ENCODE results near the gene CIC. TPM values are rescaled to one million over a fixed set of nuclear protein-coding genes. Genes with fewer than 3 reads are reported as not detected.
A peak's percentile ranks its signal among the peaks of the same experiment; 100 is the strongest.

The CIC gene
- polyA plus RNA-seq, 3 donors = 0.62 to 42.2 (median 0.87) TPM

- H3K9me3 ChIP-seq (replicated peaks in 1 of 2; ENCODE audit: control insufficient read depth in 1 of 2, insufficient read depth in 1 of 2, low read length in 2 of 2) = no peaks in the 10 kb centered on the region
- TF ChIP-seq, protein P1, sequence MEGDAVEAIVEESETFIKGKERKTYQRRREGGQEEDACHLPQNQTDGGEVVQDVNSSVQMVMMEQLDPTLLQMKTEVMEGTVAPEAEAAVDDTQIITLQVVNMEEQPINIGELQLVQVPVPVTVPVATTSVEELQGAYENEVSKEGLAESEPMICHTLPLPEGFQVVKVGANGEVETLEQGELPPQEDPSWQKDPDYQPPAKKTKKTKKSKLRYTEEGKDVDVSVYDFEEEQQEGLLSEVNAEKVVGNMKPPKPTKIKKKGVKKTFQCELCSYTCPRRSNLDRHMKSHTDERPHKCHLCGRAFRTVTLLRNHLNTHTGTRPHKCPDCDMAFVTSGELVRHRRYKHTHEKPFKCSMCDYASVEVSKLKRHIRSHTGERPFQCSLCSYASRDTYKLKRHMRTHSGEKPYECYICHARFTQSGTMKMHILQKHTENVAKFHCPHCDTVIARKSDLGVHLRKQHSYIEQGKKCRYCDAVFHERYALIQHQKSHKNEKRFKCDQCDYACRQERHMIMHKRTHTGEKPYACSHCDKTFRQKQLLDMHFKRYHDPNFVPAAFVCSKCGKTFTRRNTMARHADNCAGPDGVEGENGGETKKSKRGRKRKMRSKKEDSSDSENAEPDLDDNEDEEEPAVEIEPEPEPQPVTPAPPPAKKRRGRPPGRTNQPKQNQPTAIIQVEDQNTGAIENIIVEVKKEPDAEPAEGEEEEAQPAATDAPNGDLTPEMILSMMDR (IDR thresholded peaks at IDR 0.05) = no peak
- H4K20me1 ChIP-seq (ENCODE audit: insufficient read depth, low read length) = peaks cover 96% of the 10 kb centered on the region
- H3K9me3 Mint-ChIP-seq = no peaks in the 10 kb centered on the region
- WGBS (ENCODE audit: insufficient coverage) = no CpG with 5 or more reads among the region's 4 CpGs
- no peak overlapping the region for H2AFZ ChIP-seq (ENCODE audit: insufficient read depth, low read depth, low read length, poor library complexity, severe bottlenecking)
- intact Hi-C loops (cut with micrococcal nuclease) = loop anchor here in 1 of 2 donors (10.0 kb wide), 1 partner anchor 126 kb away; no protein-coding TSS in a partner anchor
- H3K9ac ChIP-seq (ENCODE audit: insufficient read depth, low read length, poor library complexity, severe bottlenecking) = no peak overlapping the region
- H3K27ac Mint-ChIP-seq = peak overlapping the region in 2 of 7 donors; percentile 35 to 68
- H3K27ac ChIP-seq (ENCODE audit: low read depth in 1 of 2, low read length in 2 of 2) = peak overlapping the region in 1 of 2 donors; percentile 45
- H3K4me1 Mint-ChIP-seq = peaks cover 10% of the 10 kb centered on the region
- H3K36me3 Mint-ChIP-seq = peaks cover 83 to 96% of the 10 kb centered on the region in 2 donors
- H3K4me1 ChIP-seq (ENCODE audit: control insufficient read depth in 1 of 2, insufficient read depth in 2 of 2, low read length in 2 of 2) = no peaks in the 10 kb centered on the region
- DNase-seq = no peak
- H3K4me3 Mint-ChIP-seq = no peak overlapping the region
- peaks cover 35% of the 10 kb centered on the region for H3K79me2 ChIP-seq (ENCODE audit: insufficient read depth, low read length)
- H3K36me3 ChIP-seq (replicated peaks in 1 of 2; ENCODE audit: control insufficient read depth in 1 of 2, insufficient read depth in 2 of 2, low read length in 2 of 2) = peaks cover 90 to 99% of the 10 kb centered on the region in 2 donors
- no peaks in the 10 kb centered on the region for H3K27me3 ChIP-seq (ENCODE audit: control insufficient read depth in 2 of 2, insufficient read depth in 2 of 2, low read length in 2 of 2)
- no peak overlapping the region for H3K4me3 ChIP-seq (replicated peaks in 1 of 3; ENCODE audit: low read depth in 2 of 3, low read length in 3 of 3)
- H3K4me2 ChIP-seq (replicated peaks; ENCODE audit: extremely low read depth, low read length, poor library complexity, severe bottlenecking) = no peak overlapping the region
- H3K27me3 Mint-ChIP-seq (ENCODE audit: low read depth in 3 of 3) = no peaks in the 10 kb centered on the region
Measured at GRCh38 chr19:42230571-42230970, 38.5 kb upstream of the CIC start.

DNA sequence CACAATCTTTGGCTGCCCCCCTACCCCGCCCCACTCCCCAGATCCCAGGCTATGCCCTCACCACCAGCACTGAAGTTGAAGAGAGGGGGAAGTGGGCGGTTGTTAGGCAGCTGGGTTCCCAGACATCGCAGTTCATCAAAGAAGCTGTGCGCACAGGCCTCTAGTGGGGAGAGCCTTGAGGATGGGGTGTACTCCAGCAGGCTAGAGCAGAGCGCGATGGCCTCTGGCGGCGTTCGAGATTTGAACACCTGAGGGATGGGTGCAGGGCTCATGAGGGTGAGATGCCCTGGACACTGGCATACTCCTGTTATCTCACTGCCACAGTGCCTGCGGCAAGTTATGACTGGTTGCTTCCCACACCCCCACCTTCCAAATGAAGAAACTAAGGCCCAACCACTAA, 36.6 kb upstream of the CIC start:
- no peak for DNase-seq
- Mint-ChIP-seq H3K4me3 (no peak overlapping the region), H3K36me3 (peaks cover 80 to 96% of the 10 kb centered on the region in 2 donors), H3K4me1 (peaks cover 9% of the 10 kb centered on the region), H3K27ac (peak overlapping the region in 3 of 7 donors; percentile 37 to 57 (median 38)), H3K9me3 (no peaks in the 10 kb centered on the region), H3K27me3 (ENCODE audit: low read depth in 3 of 3) (no peaks in the 10 kb centered on the region)
- Histone ChIP-seq H2AFZ (ENCODE audit: insufficient read depth, low read depth, low read length, poor library complexity, severe bottlenecking) (no peak overlapping the region), H3K79me2 (ENCODE audit: insufficient read depth, low read length) (peaks cover 36% of the 10 kb centered on the region), H3K9ac (ENCODE audit: insufficient read depth, low read length, poor library complexity, severe bottlenecking) (no peak overlapping the region), H3K27me3 (ENCODE audit: control insufficient read depth in 2 of 2, insufficient read depth in 2 of 2, low read length in 2 of 2) (no peaks in the 10 kb centered on the region), H3K9me3 (replicated peaks in 1 of 2; ENCODE audit: control insufficient read depth in 1 of 2, insufficient read depth in 1 of 2, low read length in 2 of 2) (no peaks in the 10 kb centered on the region), H4K20me1 (ENCODE audit: insufficient read depth, low read length) (peaks cover 99% of the 10 kb centered on the region), H3K4me2 (replicated peaks; ENCODE audit: extremely low read depth, low read length, poor library complexity, severe bottlenecking) (no peak overlapping the region), H3K4me1 (ENCODE audit: control insufficient read depth in 1 of 2, insufficient read depth in 2 of 2, low read length in 2 of 2) (no peaks in the 10 kb centered on the region), H3K4me3 (replicated peaks in 1 of 3; ENCODE audit: low read depth in 2 of 3, low read length in 3 of 3) (no peak overlapping the region), H3K27ac (ENCODE audit: low read depth in 1 of 2, low read length in 2 of 2) (peak overlapping the region in 1 of 2 donors; percentile 41), H3K36me3 (replicated peaks in 1 of 2; ENCODE audit: control insufficient read depth in 1 of 2, insufficient read depth in 2 of 2, low read length in 2 of 2) (peaks cover 87 to 97% of the 10 kb centered on the region in 2 donors)
- TF ChIP-seq, protein P1 (IDR thresholded peaks at IDR 0.05) = no peak
- 100% methylated on average over 1 of the region's 10 CpGs for WGBS (ENCODE audit: insufficient coverage)
- intact Hi-C loops (cut with micrococcal nuclease) = loop anchor here in 1 of 2 donors (10.0 kb wide), 1 partner anchor 128 kb away; no protein-coding TSS in a partner anchor

Measured in CD14-positive monocyte (primary cell).